HFF-Myc (cell line): ENCODE measurements around the gene PSME1.

Experiments
- DNase-seq: peaks from one replicate; pipeline ENCODE4 v3.0.0-alpha.2; 2011; ENCODE audit warnings: low read depth; ENCODE audit errors: extremely low read depth
- H3K4me3 ChIP-seq: replicated peaks from 2 replicates; pipeline ENCODE4 v1.5.1; 2011; ENCODE audit warnings: low read depth, mild to moderate bottlenecking, control low read depth, low read length
- CTCF ChIP-seq: IDR thresholded peaks from 2 replicates; pipeline ENCODE4 v1.5.1; 2012; ENCODE audit warnings: mild to moderate bottlenecking, low read depth, low read length, control low read depth; ENCODE audit errors: missing control alignments

The PSME1 gene

GRCh38 chr14:24093207-24093900 is 42.6 kb upstream of the PSME1 start:
- no peak for DNase-seq
- no peak overlapping the region; the same call in 1 of the 2 replicates for H3K4me3 ChIP-seq
- TF ChIP-seq CTCF: no peak

- peak; percentile 56 for DNase-seq
- peak within 1 kb of the TSS; percentile 89 for H3K4me3 ChIP-seq
- no peak for TF ChIP-seq CTCF
Measured at GRCh38 chr14:24093901-24094840, 41.8 kb upstream of the PSME1 start, which contains the start of gene PCK2. Gene PCK2, plus strand, starts transcription at chr14:24094311. Its CDS starts 95 bp downstream, at chr14:24094406.

GRCh38 chr14:24094841-24095270 is 41.1 kb upstream of the PSME1 start:
- no peak for TF ChIP-seq CTCF
- H3K4me3 ChIP-seq: peak overlapping the region; percentile 89
- no peak for DNase-seq

GRCh38 chr14:24095271-24096068 is 40.5 kb upstream of the PSME1 start:
- peak; percentile 38 for DNase-seq
- no peak for TF ChIP-seq CTCF
- H3K4me3 ChIP-seq: peak overlapping the region; percentile 89

- no peak overlapping the region for H3K4me3 ChIP-seq
- no peak for DNase-seq
- no peak for TF ChIP-seq CTCF
Measured at GRCh38 chr14:24096545-24097181, 39.3 kb upstream of the PSME1 start.
